ENCODE measurements around the gene DSC1. TPM values are rescaled to one million over a fixed set of nuclear protein-coding genes. Genes with fewer than 3 reads are reported as not detected.
"Not testable (repeated sequence)": the region's sequence is repeated elsewhere in the genome, so short reads cannot be mapped to it uniquely, and the experiment has no call there.

DSC1 gene
- total RNA-seq, 1 experiment from 2014 or later = not detected

GRCh38 chr18:31183302-31183701 lies 20.6 kb upstream of the DSC1 start (continued):
- TF ChIP-seq EZH2 (IDR thresholded peaks at IDR 0.05) = no peak

- H3K9ac ChIP-seq (ENCODE audit: low read length); POLR2A ChIA-PET; H4K20me1 ChIP-seq (ENCODE audit: insufficient read depth); DNase-seq (ENCODE audit: low read depth, low spot score); H2AFZ ChIP-seq (ENCODE audit: low read depth, low read length, poor library complexity, severe bottlenecking); H3K27me3 ChIP-seq (ENCODE audit: insufficient read depth, low read length); H3K36me3 ChIP-seq (ENCODE audit: control insufficient read depth in 1 of 2, insufficient read depth in 2 of 2, low read length in 2 of 2); ATAC-seq; RAD21 ChIA-PET (ENCODE audit: low non-redundant PET in 1 of 2, low total read pairs in 2 of 2, uncharacterized antibody in 2 of 2, unreplicated experiment in 2 of 2); H3K79me2 ChIP-seq (ENCODE audit: insufficient read depth, low read length); H3K27ac ChIP-seq (ENCODE audit: low read depth, low read length); H3K4me3 ChIP-seq (replicated peaks in 1 of 2; ENCODE audit: low read depth in 1 of 2, low read length in 2 of 2); H3K9me2 ChIP-seq (ENCODE audit: insufficient read depth); H3K9me3 ChIP-seq (ENCODE audit: control insufficient read depth in 1 of 2, insufficient read depth in 1 of 2, low read depth in 1 of 2, low read length in 2 of 2); H3K4me2 ChIP-seq (ENCODE audit: low read length); H3K4me1 ChIP-seq (ENCODE audit: control insufficient read depth in 1 of 2, insufficient read depth in 2 of 2, low read length in 2 of 2); CTCF ChIA-PET; BruUV-seq (replicated peaks); intact Hi-C loops (cut with micrococcal nuclease): not testable (repeated sequence)
These were observed 14.7 kb upstream of the DSC1 start for GRCh38 chr18:31177369-31177768.

GRCh38 chr18:31176531-31176930 lies 13.9 kb upstream of the DSC1 start:
- ChIA-PET CTCF (no interaction called here), RAD21 (ENCODE audit: low non-redundant PET in 1 of 2, low total read pairs in 2 of 2, uncharacterized antibody in 2 of 2, unreplicated experiment in 2 of 2) (no interaction called here), POLR2A (no interaction called here)
- TF ChIP-seq REST (IDR thresholded peaks at IDR 0.05; ENCODE audit: low read depth) (no peak), JUND (IDR thresholded peaks at IDR 0.05) (no peak), POLR2A (IDR thresholded peaks at IDR 0.05; ENCODE audit: borderline replicate concordance, extremely low read depth, insufficient read depth, insufficient read length) (no peak), EZH2 (IDR thresholded peaks at IDR 0.05) (no peak), SIN3A (IDR thresholded peaks at IDR 0.05; ENCODE audit: low read depth) (no peak)
- no peak for ATAC-seq
- Histone ChIP-seq H3K79me2 (ENCODE audit: insufficient read depth, low read length) (no peaks in the 10 kb centered on the region), H2AFZ (ENCODE audit: low read depth, low read length, poor library complexity, severe bottlenecking) (no peak overlapping the region), H3K36me3 (ENCODE audit: control insufficient read depth in 1 of 2, insufficient read depth in 2 of 2, low read length in 2 of 2) (no peaks in the 10 kb centered on the region), H3K9me2 (ENCODE audit: insufficient read depth) (no peaks in the 10 kb centered on the region), H3K9ac (ENCODE audit: low read length) (no peak overlapping the region), H3K4me3 (replicated peaks in 1 of 2; ENCODE audit: low read depth in 1 of 2, low read length in 2 of 2) (no peak overlapping the region), H3K4me1 (ENCODE audit: control insufficient read depth in 1 of 2, insufficient read depth in 2 of 2, low read length in 2 of 2) (no peaks in the 10 kb centered on the region), H3K9me3 (ENCODE audit: control insufficient read depth in 1 of 2, insufficient read depth in 1 of 2, low read depth in 1 of 2, low read length in 2 of 2) (no peaks in the 10 kb centered on the region), H3K27me3 (ENCODE audit: insufficient read depth, low read length) (no peaks in the 10 kb centered on the region), H4K20me1 (ENCODE audit: insufficient read depth) (no peaks in the 10 kb centered on the region), H3K4me2 (ENCODE audit: low read length) (no peak overlapping the region), H3K27ac (ENCODE audit: low read depth, low read length) (no peak overlapping the region)
- intact Hi-C loops (cut with micrococcal nuclease) = no loop called here
- no TSS peak for BruUV-seq (replicated peaks)
- DNase-seq (ENCODE audit: low read depth, low spot score) = no peak

All from HCT116 (cell line).